HG03025 (cell line): ENCODE measurements around the gene EARS2.
"Not testable (repeated sequence)": the region's sequence is repeated elsewhere in the genome, so short reads cannot be mapped to it uniquely, and the experiment has no call there.

Experiments used
- ATAC-seq: cut with Tn5 transposase; IDR thresholded peaks from one replicate; pipeline ENCODE4 v1.9.1; 2021; ENCODE audit warnings: mild to moderate bottlenecking, moderate library complexity; ENCODE audit not compliant: unreplicated experiment, low FRiP score

The EARS2 gene

GRCh38 chr16:23485841-23486240 is 71.3 kb downstream of the EARS2 start:
- no peak for ATAC-seq

DNA sequence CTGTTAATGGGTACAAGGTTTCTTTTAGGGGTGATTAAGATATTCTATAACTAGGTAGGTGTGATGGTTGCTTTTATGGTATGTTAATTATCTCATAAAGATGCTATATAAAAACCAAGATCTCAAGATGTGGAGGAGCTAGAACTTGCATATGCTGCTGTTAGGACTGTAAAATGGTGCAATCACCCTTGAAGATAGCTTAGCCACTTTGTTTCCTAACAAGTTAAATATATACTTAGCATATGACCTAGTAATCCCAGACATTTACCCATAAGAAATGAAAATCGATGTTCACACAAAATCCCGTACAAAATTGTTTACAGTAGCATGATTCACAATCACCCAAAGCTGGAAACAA is 71.9 kb downstream of the EARS2 start:
- ATAC-seq = no peak

GRCh38 chr16:23484510-23485256 is 72.5 kb downstream of the EARS2 start:
- ATAC-seq = no peak

- ATAC-seq = not testable (repeated sequence)
Observed at GRCh38 chr16:23483492-23483891, 73.7 kb downstream of the EARS2 start.

- no peak for ATAC-seq
Observed at GRCh38 chr16:23482778-23483177, 74.4 kb downstream of the EARS2 start.

DNA sequence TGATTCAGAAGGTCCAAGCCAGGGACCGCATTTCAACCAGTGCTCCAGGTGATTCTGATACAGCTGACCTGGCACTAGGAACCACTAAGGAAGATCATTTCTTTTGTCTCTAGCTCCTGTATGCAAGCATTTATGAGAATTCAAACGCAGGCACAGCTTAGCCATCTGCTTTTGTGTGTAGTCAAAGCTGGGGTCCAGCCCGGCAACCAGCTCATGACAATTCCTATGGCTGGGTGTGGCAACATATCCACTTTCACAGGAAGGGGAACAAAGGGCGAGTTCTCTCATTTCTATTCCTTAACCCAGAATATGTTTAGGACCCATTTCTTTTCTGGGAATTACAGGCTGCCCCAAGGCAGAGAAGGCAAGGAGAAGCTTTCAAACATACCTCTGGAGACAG is 76.9 kb downstream of the EARS2 start:
- no peak for ATAC-seq

DNA sequence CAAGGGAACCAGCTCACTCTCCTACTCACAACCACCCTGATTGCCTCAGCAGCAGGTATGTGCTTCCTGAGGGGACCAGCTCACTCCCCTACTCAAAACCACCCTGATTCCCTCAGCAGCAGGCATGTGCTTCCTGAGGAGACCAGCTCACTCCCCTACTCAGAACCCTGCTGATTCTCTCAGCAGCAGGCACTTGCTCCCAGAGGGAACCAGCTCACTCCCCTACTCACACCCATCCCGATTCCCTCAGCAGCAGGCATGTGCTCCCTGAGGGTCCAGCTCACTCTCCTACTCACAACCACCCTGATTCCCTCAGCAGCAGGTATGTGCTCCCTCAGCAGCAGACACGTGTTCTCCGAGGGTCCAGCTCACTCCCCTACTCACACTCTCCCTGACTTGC is 78.0 kb downstream of the EARS2 start:
- no peak for ATAC-seq

- no peak for ATAC-seq
Observed at GRCh38 chr16:23478566-23478965, 78.6 kb downstream of the EARS2 start.

- ATAC-seq = no peak
Observed at GRCh38 chr16:23476289-23476688, 80.9 kb downstream of the EARS2 start.
